ENCODE measurements around the gene TMEM11.

- TF ChIP-seq CTCF (IDR thresholded peaks at IDR 0.05; ENCODE audit: low read length), result no peak
- TF ChIP-seq EZH2 (optimal IDR thresholded peaks at IDR 0.05; ENCODE audit: low read depth, low read length), result no peak
These were observed 13.2 kb downstream of the TMEM11 start for GRCh38 chr17:21200590-21201297.

All from MM.1S (cell line).